GM12878 (cell line): ENCODE data around the gene CLEC14A. TPM values are rescaled to one million over a fixed set of nuclear protein-coding genes. Genes with fewer than 3 reads are reported as not detected.

ENCODE experiments used
- BACH1 ChIP-seq: fragments of 450-650 bp; IDR thresholded peaks from 2 replicates; pipeline ENCODE4 v1.6.1; 2017; ENCODE audit warnings: mild to moderate bottlenecking, borderline replicate concordance
- BHLHE40 ChIP-seq, 2 experiments: fragments of 450-650 bp in 1 of 2; IDR thresholded peaks; 2 replicates each; pipeline ENCODE4 v1.6.1; 2011 to 2017; ENCODE audit warnings: low read depth in 2 of 2, borderline replicate concordance in 1 of 2, improper control_type of control experiment in 1 of 2, low read length in 1 of 2, mild to moderate bottlenecking in 1 of 2
- CBFB ChIP-seq: IDR thresholded peaks from 2 replicates; pipeline ENCODE4 v1.6.1; 2016; ENCODE audit warnings: antibody characterized with exemption, low read depth
- CHD4 ChIP-seq: fragments of 200-600 bp; sonication (generic); IDR thresholded peaks from 2 replicates; pipeline ENCODE4 v1.6.1; 2016; ENCODE audit warnings: mild to moderate bottlenecking
- EGR1 ChIP-seq, 2 experiments: IDR thresholded peaks; 1 replicate in 1 of 2; 2 replicates in 1 of 2; pipeline ENCODE4 v1.6.1; 2011 to 2012; ENCODE audit warnings: low read depth in 2 of 2, low read length in 2 of 2, borderline replicate concordance in 1 of 2, mild to moderate bottlenecking in 1 of 2, moderate library complexity in 1 of 2
- ESRRA ChIP-seq: IDR thresholded peaks from 2 replicates; pipeline ENCODE4 v1.6.1; 2012; ENCODE audit warnings: mild to moderate bottlenecking, low read length, improper control_type of control experiment
- FOS ChIP-seq: IDR thresholded peaks from 3 replicates; pipeline ENCODE4 v1.6.1; 2011; ENCODE audit warnings: borderline replicate concordance; ENCODE audit not compliant: insufficient read length; ENCODE audit errors: extremely low read depth
- JUNB ChIP-seq: IDR thresholded peaks from 2 replicates; pipeline ENCODE4 v1.6.1; 2016; ENCODE audit warnings: antibody characterized with exemption, mild to moderate bottlenecking
- POLR2AphosphoS5 ChIP-seq: IDR thresholded peaks from 2 replicates; pipeline ENCODE4 v1.6.1; 2011; ENCODE audit warnings: mild to moderate bottlenecking, low read length, inconsistent platforms
- RAD21 ChIP-seq: IDR thresholded peaks from 2 replicates; pipeline ENCODE4 v1.6.1; 2011; ENCODE audit warnings: mild to moderate bottlenecking, low read depth, low read length, moderate library complexity; ENCODE audit not compliant: insufficient read depth
- RB1 ChIP-seq: fragments of 450-650 bp; formaldehyde crosslinking; IDR thresholded peaks from 2 replicates; pipeline ENCODE4 v1.6.1; 2017; ENCODE audit warnings: mild to moderate bottlenecking, borderline replicate concordance
- SMAD5 ChIP-seq: IDR thresholded peaks from 2 replicates; pipeline ENCODE4 v1.6.1; 2016; ENCODE audit warnings: antibody characterized with exemption, low read depth
- TCF3 ChIP-seq: IDR thresholded peaks from 2 replicates; pipeline ENCODE4 v1.6.1; 2012; ENCODE audit warnings: low read depth, mild to moderate bottlenecking, low read length, borderline replicate concordance; ENCODE audit not compliant: insufficient read depth
- polyA plus RNA-seq, 11 experiments: library from polyadenylated mRNA; depleted of rRNA in 4 of 11; unstranded in 6 of 11; stranded (reverse) in 5 of 11; fragments of >200 nt; fragmentation: Nextera tagmentation in 4 of 11; fragmentation: Illumina TruSeq in 1 of 11; extraction: Ambion mirVana in 4 of 11; extraction: Trizol in 1 of 11; gene quantifications; 1 replicate in 1 of 11; 2 replicates in 10 of 11; pipeline versions ENCODE4 v1.2.1 to v1.2.3, GENCODE V29; 2011 to 2016; ENCODE audit warnings: inconsistent platforms in 2 of 11, missing spikeins in 2 of 11, low read depth in 1 of 11
- total RNA-seq, 4 experiments: library from RNA; depleted of rRNA in 3 of 4; stranded (reverse); fragments of >200 nt in 3 of 4; fragmentation: Illumina TruSeq in 1 of 4; extraction: Trizol in 1 of 4; gene quantifications; 2 replicates each; pipeline versions ENCODE4 v1.2.1 to v1.2.3, GENCODE V29; 2013 to 2021
- TF ChIP-seq, protein P1 (sequence below): IDR thresholded peaks from 2 replicates; pipeline ENCODE4 v1.6.1; 2011; ENCODE audit warnings: borderline replicate concordance, low read depth, mild to moderate bottlenecking, moderate library complexity, mixed read lengths, low read length; ENCODE audit not compliant: insufficient read depth; ENCODE audit errors: extremely low read length
- TF ChIP-seq, protein P2 (sequence below): fragments of 450-650 bp; IDR thresholded peaks from 2 replicates; pipeline ENCODE4 v1.6.1; 2017; ENCODE audit warnings: mild to moderate bottlenecking

CLEC14A gene
- total and polyA plus RNA-seq, 10 of the 15 experiments (the other 5 are each of a cell fraction or from before 2014, with no cell fraction given): not detected

GRCh38 chr14:38279572-38279971, 23.7 kb upstream of the CLEC14A start (continued):
- TF ChIP-seq, protein P1, sequence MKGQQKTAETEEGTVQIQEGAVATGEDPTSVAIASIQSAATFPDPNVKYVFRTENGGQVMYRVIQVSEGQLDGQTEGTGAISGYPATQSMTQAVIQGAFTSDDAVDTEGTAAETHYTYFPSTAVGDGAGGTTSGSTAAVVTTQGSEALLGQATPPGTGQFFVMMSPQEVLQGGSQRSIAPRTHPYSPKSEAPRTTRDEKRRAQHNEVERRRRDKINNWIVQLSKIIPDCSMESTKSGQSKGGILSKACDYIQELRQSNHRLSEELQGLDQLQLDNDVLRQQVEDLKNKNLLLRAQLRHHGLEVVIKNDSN: no peak
- TF ChIP-seq BACH1 (no peak), TCF3 (no peak), CHD4 (no peak), JUNB (no peak), POLR2AphosphoS5 (no peak), BHLHE40 (IDR thresholded peaks at IDR 0.05; ENCODE audit: borderline replicate concordance in 1 of 2, low read depth in 2 of 2, low read length in 1 of 2) (no peak), EGR1 (IDR thresholded peaks at IDR 0.05; ENCODE audit: borderline replicate concordance in 1 of 2, low read depth in 2 of 2, low read length in 2 of 2) (no peak), ESRRA (no peak), CBFB (no peak), FOS (no peak), RB1 (no peak), RAD21 (no peak), SMAD5 (no peak)
- TF ChIP-seq, protein P2, sequence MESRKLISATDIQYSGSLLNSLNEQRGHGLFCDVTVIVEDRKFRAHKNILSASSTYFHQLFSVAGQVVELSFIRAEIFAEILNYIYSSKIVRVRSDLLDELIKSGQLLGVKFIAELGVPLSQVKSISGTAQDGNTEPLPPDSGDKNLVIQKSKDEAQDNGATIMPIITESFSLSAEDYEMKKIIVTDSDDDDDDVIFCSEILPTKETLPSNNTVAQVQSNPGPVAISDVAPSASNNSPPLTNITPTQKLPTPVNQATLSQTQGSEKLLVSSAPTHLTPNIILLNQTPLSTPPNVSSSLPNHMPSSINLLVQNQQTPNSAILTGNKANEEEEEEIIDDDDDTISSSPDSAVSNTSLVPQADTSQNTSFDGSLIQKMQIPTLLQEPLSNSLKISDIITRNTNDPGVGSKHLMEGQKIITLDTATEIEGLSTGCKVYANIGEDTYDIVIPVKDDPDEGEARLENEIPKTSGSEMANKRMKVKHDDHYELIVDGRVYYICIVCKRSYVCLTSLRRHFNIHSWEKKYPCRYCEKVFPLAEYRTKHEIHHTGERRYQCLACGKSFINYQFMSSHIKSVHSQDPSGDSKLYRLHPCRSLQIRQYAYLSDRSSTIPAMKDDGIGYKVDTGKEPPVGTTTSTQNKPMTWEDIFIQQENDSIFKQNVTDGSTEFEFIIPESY: no peak
